AG09309 (cell line): ENCODE results near the gene SRSF3.
"Not testable (repeated sequence)": the region's sequence is repeated elsewhere in the genome, so short reads cannot be mapped to it uniquely, and the experiment has no call there.

ENCODE experiments used
- DNase-seq: peaks from one replicate; pipeline ENCODE4 v3.0.0-alpha.2; 2010; ENCODE audit warnings: low read depth
- H3K4me3 ChIP-seq: 2 replicates; pipeline ENCODE4 v1.5.1; 2011; ENCODE audit warnings: mild to moderate bottlenecking, low read depth, low read length, moderate library complexity; ENCODE audit not compliant: control insufficient read depth
- TF ChIP-seq, protein P1 (sequence below): IDR thresholded peaks from 2 replicates; pipeline ENCODE4 v1.5.1; 2011; ENCODE audit warnings: mild to moderate bottlenecking, low read depth, low read length, inconsistent platforms; ENCODE audit not compliant: insufficient read depth, control insufficient read depth; ENCODE audit errors: missing control alignments

SRSF3 gene

DNA sequence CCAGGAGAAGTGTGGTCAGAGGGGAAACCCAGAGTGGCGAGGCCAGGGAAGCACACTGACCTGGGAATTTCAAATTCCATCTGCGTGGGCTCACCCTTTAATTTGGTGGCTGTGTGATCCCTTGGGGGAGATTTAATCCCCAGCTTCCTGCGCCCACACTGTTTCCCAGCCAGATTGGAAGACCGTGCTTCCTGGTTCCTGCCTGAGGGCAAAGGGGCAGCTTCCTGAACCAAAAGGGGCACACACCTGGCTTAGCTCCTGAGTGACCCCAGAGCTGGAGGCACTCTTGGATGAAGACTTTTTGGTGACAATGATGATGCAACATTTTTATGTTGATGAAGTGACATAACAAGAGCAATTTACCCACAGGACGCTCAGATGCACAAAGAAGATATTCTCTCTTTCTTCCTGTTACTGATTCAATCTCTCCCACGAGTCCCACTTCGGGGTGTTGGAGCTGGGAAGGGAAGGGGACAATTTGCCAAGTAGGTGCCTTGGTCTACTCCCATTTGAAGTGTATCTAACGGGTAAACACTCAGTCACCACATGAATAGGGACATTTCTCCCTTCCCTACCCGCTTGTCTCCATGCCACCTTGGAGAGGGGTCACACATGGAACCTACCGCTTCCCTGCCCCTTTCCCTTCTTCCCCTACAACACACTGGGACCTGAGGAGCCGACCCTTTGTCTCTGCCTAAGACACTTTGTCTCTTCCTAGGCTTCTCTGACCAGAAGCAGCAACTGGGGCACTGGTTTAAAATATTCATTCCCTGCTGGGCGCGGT, 55.7 kb downstream of the SRSF3 start:
- H3K4me3 ChIP-seq = no peak overlapping the region
- DNase-seq = no peak
- TF ChIP-seq, protein P1, sequence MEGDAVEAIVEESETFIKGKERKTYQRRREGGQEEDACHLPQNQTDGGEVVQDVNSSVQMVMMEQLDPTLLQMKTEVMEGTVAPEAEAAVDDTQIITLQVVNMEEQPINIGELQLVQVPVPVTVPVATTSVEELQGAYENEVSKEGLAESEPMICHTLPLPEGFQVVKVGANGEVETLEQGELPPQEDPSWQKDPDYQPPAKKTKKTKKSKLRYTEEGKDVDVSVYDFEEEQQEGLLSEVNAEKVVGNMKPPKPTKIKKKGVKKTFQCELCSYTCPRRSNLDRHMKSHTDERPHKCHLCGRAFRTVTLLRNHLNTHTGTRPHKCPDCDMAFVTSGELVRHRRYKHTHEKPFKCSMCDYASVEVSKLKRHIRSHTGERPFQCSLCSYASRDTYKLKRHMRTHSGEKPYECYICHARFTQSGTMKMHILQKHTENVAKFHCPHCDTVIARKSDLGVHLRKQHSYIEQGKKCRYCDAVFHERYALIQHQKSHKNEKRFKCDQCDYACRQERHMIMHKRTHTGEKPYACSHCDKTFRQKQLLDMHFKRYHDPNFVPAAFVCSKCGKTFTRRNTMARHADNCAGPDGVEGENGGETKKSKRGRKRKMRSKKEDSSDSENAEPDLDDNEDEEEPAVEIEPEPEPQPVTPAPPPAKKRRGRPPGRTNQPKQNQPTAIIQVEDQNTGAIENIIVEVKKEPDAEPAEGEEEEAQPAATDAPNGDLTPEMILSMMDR = no peak

DNA sequence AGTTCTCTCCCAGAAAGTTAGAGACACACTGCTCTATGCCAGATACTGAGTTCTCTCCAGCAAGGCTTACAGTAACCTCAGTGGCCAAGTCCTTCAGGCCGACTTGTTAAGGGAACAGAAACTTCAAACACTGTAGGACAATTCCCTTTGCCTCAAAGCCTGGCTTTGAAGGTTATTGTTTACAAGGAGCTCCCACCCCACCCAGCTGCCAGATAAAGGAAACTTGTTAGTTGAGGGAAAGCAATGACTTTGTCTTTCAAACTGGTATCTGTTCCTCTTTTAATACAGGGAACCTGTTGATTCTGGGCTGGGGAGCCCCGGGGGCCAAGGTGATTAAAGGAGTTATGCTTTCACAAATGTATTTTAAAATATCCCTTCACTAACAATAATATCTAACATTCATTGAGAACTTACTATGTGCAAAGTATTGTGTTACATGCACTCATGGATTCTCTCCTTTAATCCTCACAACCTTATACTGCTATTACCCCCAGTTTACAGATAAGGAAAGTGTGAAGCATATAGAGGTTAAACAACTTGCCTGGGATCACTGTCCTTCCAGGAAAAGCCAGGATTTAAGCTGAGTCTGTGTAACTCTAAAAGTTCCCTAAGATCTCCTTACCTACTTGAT, 56.8 kb downstream of the SRSF3 start:
- H3K4me3 ChIP-seq = no peak overlapping the region
- TF ChIP-seq, protein P1 = no peak
- no peak for DNase-seq

DNA sequence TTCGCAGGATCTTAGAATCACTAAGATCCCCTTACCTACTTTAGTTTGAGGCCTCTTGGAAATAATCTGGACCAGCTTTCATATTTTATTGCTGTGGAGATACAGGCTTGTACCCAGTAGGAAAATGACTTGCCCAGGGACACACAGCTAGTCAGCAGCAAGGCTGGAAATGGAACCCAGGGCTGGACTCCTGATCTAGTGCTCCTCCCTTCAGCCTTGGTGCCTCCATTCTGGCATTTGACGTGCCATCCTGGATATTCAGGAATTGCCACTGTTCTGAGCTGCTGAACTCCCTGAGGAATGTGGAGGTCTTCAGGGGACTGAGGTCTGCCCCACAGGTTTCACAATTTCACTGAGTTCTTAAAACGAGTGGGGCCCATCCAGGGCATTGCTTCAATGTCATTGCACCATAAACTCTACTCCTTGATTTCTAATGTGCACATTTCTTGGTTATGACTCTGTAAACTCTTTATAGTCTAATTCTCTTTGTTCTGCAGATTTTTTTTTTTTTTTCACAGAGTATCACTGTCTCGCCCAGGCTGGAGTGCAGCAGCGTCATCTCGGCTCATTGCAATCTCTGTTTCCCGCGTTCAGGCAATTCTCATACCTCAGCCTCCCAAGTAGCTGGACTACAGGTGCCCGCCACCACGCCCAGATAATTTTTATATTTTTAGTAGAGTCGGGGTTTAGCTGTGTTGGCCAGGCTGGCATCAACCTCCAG, 57.7 kb downstream of the SRSF3 start:
- TF ChIP-seq, protein P1 = no peak
- H3K4me3 ChIP-seq = no peak overlapping the region
- no peak for DNase-seq

DNA sequence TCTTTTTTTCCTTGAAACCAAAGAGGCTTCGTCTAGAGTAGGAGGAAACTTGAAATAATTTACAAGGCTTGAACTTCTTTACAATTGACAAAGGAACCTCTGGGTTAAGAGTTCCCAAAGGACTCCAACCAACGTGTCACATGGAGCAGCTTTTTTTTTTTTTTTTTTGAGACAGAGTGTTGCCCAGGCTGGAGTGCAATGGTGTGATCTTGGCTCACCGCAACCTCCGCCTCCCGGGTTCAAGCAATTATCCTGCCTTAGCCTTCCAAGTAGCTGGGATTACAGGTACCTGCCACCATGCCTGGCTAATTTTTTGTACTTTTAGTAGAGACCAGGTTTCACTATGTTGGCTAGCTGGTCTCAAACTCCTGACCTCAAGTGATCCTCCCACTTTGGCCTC, 60.3 kb downstream of the SRSF3 start:
- not testable (repeated sequence) for DNase-seq, H3K4me3 ChIP-seq
